ENCODE data around the gene CROCC2. TPM values are rescaled to one million over a fixed set of nuclear protein-coding genes. Genes with fewer than 3 reads are reported as not detected.

The CROCC2 gene
- polyA plus RNA-seq, 1 experiment: not detected

GRCh38 chr2:240916571-240917008 is 10.5 kb downstream of the CROCC2 start:
- H3K9me3 ChIP-seq (ENCODE audit: control insufficient read depth, insufficient read depth, low read length): no peaks in the 10 kb centered on the region; the same call in 1 of the 2 replicates
- POLR2A ChIA-PET: interaction anchor here (0.6 to 1.2 kb wide), 3 partner anchors 27 to 330 kb away, joined by 3 to 4 read pairs (median 3); partner anchors contain the start of genes CAPN10 and SNED1
- no peak for TF ChIP-seq CTCF (IDR thresholded peaks at IDR 0.05; ENCODE audit: low read depth, low read length)
- no peak overlapping the region for H3K4me3 ChIP-seq (ENCODE audit: low read depth, low read length)
- DNase-seq (ENCODE audit: low read depth, low spot score): peak; percentile 61
- CTCF ChIA-PET: interaction anchor here (0.9 kb wide), 1 partner anchor 162 kb away, joined by 3 read pairs; no protein-coding TSS in a partner anchor
- peak overlapping the region; percentile 21 for H3K27ac ChIP-seq (ENCODE audit: low read depth, low read length)
- no peaks in the 10 kb centered on the region for H3K27me3 ChIP-seq (ENCODE audit: control insufficient read depth, insufficient read depth, low read length)

- CTCF ChIA-PET: interaction anchor here (0.9 kb wide), 1 partner anchor 161 kb away, joined by 3 read pairs; no protein-coding TSS in a partner anchor
Measured at GRCh38 chr2:240917009-240917683, 11.0 kb downstream of the CROCC2 start.

GRCh38 chr2:240917684-240918257 is 11.6 kb downstream of the CROCC2 start:
- TF ChIP-seq CTCF (IDR thresholded peaks at IDR 0.05; ENCODE audit: low read depth, low read length): no peak
- no peaks in the 10 kb centered on the region; the same call in 1 of the 2 replicates for H3K9me3 ChIP-seq (ENCODE audit: control insufficient read depth, insufficient read depth, low read length)
- H3K27me3 ChIP-seq (ENCODE audit: control insufficient read depth, insufficient read depth, low read length): no peaks in the 10 kb centered on the region
- ChIA-PET POLR2A (no interaction called here), CTCF (interaction anchor here (0.9 kb wide), 1 partner anchor 160 kb away, joined by 3 read pairs; no protein-coding TSS in a partner anchor)
- no peak for DNase-seq (ENCODE audit: low read depth, low spot score)
- no peak overlapping the region for H3K27ac ChIP-seq (ENCODE audit: low read depth, low read length)
- no peak overlapping the region for H3K4me3 ChIP-seq (ENCODE audit: low read depth, low read length)

More at GRCh38 chr2:240917009-240917683, 11.0 kb downstream of the CROCC2 start:
- no peak overlapping the region for H3K4me3 ChIP-seq (ENCODE audit: low read depth, low read length)
- H3K9me3 ChIP-seq (ENCODE audit: control insufficient read depth, insufficient read depth, low read length): no peaks in the 10 kb centered on the region; the same call in 1 of the 2 replicates
- POLR2A ChIA-PET: interaction anchor here (0.6 to 1.2 kb wide), 3 partner anchors 27 to 331 kb away, joined by 3 to 4 read pairs (median 3); partner anchors contain the start of genes CAPN10 and SNED1
- peak overlapping the region; percentile 21 for H3K27ac ChIP-seq (ENCODE audit: low read depth, low read length)
- no peak for DNase-seq (ENCODE audit: low read depth, low spot score)
- H3K27me3 ChIP-seq (ENCODE audit: control insufficient read depth, insufficient read depth, low read length): no peaks in the 10 kb centered on the region
- TF ChIP-seq CTCF (IDR thresholded peaks at IDR 0.05; ENCODE audit: low read depth, low read length): no peak

- Histone ChIP-seq H3K27ac (ENCODE audit: low read depth, low read length) (no peak overlapping the region), H3K9me3 (ENCODE audit: control insufficient read depth, insufficient read depth, low read length) (no peaks in the 10 kb centered on the region; the same call in 1 of the 2 replicates), H3K27me3 (ENCODE audit: control insufficient read depth, insufficient read depth, low read length) (no peaks in the 10 kb centered on the region), H3K4me3 (ENCODE audit: low read depth, low read length) (no peak overlapping the region)
- POLR2A ChIA-PET: no interaction called here
- CTCF ChIA-PET: no interaction called here
- no peak for TF ChIP-seq CTCF (IDR thresholded peaks at IDR 0.05; ENCODE audit: low read depth, low read length)
- no peak for DNase-seq (ENCODE audit: low read depth, low spot score)
Measured at GRCh38 chr2:240918258-240919091, 12.3 kb downstream of the CROCC2 start.

Data from AG04450 (cell line).